Activated CD4-positive, alpha-beta T cell treated with anti-CD3 and anti-CD28 coated beads, Interleukin-2, amount 50 U/mL, for 4 hours (primary cell): ENCODE results near the gene IGFN1.

Experiments used
- DNase-seq, 2 experiments: peaks; one replicate each; pipeline ENCODE4 v3.0.0-alpha.2; 2020

The IGFN1 gene

GRCh38 chr1:201164645-201165044 is 26.0 kb upstream of the IGFN1 start:
- DNase-seq, result no peak

- DNase-seq, result no peak
Observed at GRCh38 chr1:201167041-201167991, 23.3 kb upstream of the IGFN1 start.

- no peak for DNase-seq
Observed at GRCh38 chr1:201169203-201169602, 21.4 kb upstream of the IGFN1 start.

- no peak for DNase-seq
Observed at GRCh38 chr1:201169971-201170532, 20.6 kb upstream of the IGFN1 start.

GRCh38 chr1:201170533-201171062 is 20.0 kb upstream of the IGFN1 start:
- peak; percentile 44 for DNase-seq

- DNase-seq, result peak in 1 of 2 experiments; percentile 22
Observed at GRCh38 chr1:201171063-201172036, 19.3 kb upstream of the IGFN1 start.

- DNase-seq, result no peak
Observed at GRCh38 chr1:201172326-201172725, 18.3 kb upstream of the IGFN1 start.

- DNase-seq, result no peak
Observed at GRCh38 chr1:201172999-201173610, 17.5 kb upstream of the IGFN1 start.

- DNase-seq, result no peak
Observed at GRCh38 chr1:201173736-201174135, 16.9 kb upstream of the IGFN1 start.

GRCh38 chr1:201175820-201176500 is 14.7 kb upstream of the IGFN1 start:
- DNase-seq, result no peak

GRCh38 chr1:201176940-201177339 is 13.7 kb upstream of the IGFN1 start:
- DNase-seq, result no peak

GRCh38 chr1:201178718-201179117 is 11.9 kb upstream of the IGFN1 start:
- no peak for DNase-seq

- no peak for DNase-seq
Observed at GRCh38 chr1:201180141-201180540, 10.5 kb upstream of the IGFN1 start.

- DNase-seq, result no peak
Observed at GRCh38 chr1:201180901-201181300, 9.7 kb upstream of the IGFN1 start.

- DNase-seq, result no peak
Observed at GRCh38 chr1:201181323-201181722, 9.3 kb upstream of the IGFN1 start.

GRCh38 chr1:201181726-201182125 is 8.9 kb upstream of the IGFN1 start:
- DNase-seq, result no peak

- no peak for DNase-seq
Observed at GRCh38 chr1:201183209-201183608, 7.4 kb upstream of the IGFN1 start.

GRCh38 chr1:201183753-201184152 is 6.9 kb upstream of the IGFN1 start:
- DNase-seq, result no peak

GRCh38 chr1:201184307-201185122 is 6.1 kb upstream of the IGFN1 start:
- DNase-seq, result no peak

GRCh38 chr1:201185123-201185453 is 5.5 kb upstream of the IGFN1 start:
- DNase-seq, result no peak

GRCh38 chr1:201185527-201186128 is 5.0 kb upstream of the IGFN1 start:
- DNase-seq, result no peak
